GM19240 (cell line): ENCODE measurements around the gene LZTS2.

Experiments
- DNase-seq: peaks from one replicate; pipeline ENCODE4 v3.0.0; 2011; ENCODE audit warnings: low spot score; ENCODE audit not compliant: insufficient read length

Gene LZTS2

GRCh38 chr10:101050208-101051069 lies 50.8 kb downstream of the LZTS2 start:
- DNase-seq: no peak

GRCh38 chr10:101052285-101052684 lies 52.7 kb downstream of the LZTS2 start:
- DNase-seq: no peak

- no peak for DNase-seq
Measured at GRCh38 chr10:101053516-101053915, 53.9 kb downstream of the LZTS2 start.

GRCh38 chr10:101054351-101054750 lies 54.7 kb downstream of the LZTS2 start:
- no peak for DNase-seq

GRCh38 chr10:101054876-101055275 lies 55.3 kb downstream of the LZTS2 start:
- DNase-seq: no peak

- no peak for DNase-seq
Measured at GRCh38 chr10:101055411-101055810, 55.8 kb downstream of the LZTS2 start.

- DNase-seq: no peak
Measured at GRCh38 chr10:101056365-101057151, 57.0 kb downstream of the LZTS2 start.
